Measurements from ENCODE around the gene HOXB5. TPM values are rescaled to one million over a fixed set of nuclear protein-coding genes. Genes with fewer than 3 reads are reported as not detected.

HOXB5 gene
- total RNA-seq, 4 donors from 2014 or later: 0.15 to 0.55 TPM; not detected in 2

DNA sequence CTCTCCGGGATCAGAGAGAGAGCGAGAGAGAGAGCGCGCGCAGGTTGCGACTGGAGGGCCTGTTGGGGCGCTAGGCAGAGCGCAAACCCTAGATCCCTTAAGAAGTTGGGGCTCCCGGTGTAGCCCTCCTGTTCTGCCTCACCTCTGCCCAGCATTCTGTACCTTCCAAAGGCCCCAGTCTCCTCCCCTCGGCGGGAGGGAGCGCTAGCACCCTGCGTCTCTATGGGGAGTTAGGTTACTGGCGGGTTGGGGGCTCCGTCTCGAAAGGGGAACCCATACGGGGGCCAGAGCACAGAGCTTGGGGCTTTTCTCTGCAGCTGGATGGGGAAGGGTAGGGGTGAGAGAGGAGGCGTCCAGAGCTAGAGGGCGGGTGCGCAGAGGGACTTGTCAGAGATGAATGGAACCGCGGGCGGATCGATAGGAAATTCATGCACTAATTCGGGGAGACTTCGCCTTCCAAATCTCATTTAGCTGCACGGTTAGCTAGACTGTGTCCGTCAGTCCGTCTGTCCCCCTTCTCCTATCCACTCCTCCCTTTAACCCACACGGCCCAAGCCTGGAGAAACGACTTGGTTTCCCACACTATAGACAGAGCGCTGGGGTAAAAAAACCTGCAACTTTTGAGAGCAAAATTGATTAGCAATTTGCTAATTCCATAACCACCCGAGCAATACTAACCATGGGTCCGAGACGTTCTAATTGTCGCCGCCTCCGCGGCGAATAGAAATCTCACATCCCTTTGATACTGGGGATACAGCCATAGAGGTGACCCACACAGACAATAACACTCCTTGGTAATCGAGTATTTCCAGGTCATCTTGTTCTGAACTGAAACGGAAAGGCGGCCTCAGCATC, 14.7 kb downstream of the HOXB5 start:
- intact Hi-C loops (cut with DNase I; ENCODE audit: low total_unique reads): no loop called here
- DNase-seq (ENCODE audit: low spot score in 2 of 2): no peak
- 21 to 27% methylated on average over 41 to 43 of the region's 43 CpGs for WGBS, 2 donors
- peak overlapping the region; percentile 31 for H3K4me3 ChIP-seq (ENCODE audit: low read depth, poor library complexity, severe bottlenecking)
- TF ChIP-seq, protein P1, sequence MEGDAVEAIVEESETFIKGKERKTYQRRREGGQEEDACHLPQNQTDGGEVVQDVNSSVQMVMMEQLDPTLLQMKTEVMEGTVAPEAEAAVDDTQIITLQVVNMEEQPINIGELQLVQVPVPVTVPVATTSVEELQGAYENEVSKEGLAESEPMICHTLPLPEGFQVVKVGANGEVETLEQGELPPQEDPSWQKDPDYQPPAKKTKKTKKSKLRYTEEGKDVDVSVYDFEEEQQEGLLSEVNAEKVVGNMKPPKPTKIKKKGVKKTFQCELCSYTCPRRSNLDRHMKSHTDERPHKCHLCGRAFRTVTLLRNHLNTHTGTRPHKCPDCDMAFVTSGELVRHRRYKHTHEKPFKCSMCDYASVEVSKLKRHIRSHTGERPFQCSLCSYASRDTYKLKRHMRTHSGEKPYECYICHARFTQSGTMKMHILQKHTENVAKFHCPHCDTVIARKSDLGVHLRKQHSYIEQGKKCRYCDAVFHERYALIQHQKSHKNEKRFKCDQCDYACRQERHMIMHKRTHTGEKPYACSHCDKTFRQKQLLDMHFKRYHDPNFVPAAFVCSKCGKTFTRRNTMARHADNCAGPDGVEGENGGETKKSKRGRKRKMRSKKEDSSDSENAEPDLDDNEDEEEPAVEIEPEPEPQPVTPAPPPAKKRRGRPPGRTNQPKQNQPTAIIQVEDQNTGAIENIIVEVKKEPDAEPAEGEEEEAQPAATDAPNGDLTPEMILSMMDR (IDR thresholded peaks at IDR 0.05): no peak
- TF ChIP-seq POLR2A (IDR thresholded peaks at IDR 0.05): no peak

DNA sequence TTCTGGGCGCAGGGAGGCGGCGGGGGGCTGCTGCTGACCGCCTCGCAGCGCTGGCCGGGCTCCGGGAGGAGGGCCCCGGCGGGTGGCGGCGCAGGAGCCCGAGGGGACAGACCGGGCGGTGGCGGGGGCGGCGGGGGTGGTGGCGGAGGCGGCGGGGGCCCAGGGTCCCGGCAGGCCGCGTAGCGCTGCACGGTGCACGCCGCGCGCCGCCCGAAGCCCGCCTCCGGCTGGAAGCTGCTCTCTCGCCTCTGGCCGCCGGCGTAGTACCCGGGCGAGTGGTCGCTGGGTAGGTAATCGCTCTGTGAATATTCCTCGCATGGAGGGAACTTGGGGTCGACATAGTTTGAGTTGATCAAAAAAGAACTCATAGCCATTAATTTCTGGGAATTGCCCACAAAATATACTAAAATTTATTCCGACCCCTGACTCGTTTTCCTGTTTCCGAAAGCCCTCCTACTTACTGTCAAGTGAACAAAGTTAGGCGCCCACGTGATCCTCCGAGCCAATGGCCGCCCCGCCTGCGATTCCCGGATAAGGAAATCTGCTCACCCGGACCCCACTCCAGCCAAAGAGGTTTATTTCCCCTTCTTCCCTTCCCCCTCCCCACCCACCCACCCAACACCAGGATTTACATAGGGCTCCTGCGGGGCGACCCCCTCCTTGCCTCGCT, 15.5 kb downstream of the HOXB5 start, which contains the start of gene HOXB4:
Gene HOXB4 (minus strand): TSS at position 405 of the 670 bp plus-strand sequence. CDS start 31 bp downstream, at position 374.
- peak within 1 kb of the TSS; percentile 31 for H3K4me3 ChIP-seq (ENCODE audit: low read depth, poor library complexity, severe bottlenecking)
- DNase-seq (ENCODE audit: low spot score in 2 of 2): peak; percentile 91 to 98
- intact Hi-C loops (cut with DNase I; ENCODE audit: low total_unique reads): no loop called here
- TF ChIP-seq, protein P1 (IDR thresholded peaks at IDR 0.05): no peak
- TF ChIP-seq POLR2A (IDR thresholded peaks at IDR 0.05): no peak
- WGBS, 2 donors: 0 to 1% methylated on average over 23 to 31 of the region's 58 CpGs

DNA sequence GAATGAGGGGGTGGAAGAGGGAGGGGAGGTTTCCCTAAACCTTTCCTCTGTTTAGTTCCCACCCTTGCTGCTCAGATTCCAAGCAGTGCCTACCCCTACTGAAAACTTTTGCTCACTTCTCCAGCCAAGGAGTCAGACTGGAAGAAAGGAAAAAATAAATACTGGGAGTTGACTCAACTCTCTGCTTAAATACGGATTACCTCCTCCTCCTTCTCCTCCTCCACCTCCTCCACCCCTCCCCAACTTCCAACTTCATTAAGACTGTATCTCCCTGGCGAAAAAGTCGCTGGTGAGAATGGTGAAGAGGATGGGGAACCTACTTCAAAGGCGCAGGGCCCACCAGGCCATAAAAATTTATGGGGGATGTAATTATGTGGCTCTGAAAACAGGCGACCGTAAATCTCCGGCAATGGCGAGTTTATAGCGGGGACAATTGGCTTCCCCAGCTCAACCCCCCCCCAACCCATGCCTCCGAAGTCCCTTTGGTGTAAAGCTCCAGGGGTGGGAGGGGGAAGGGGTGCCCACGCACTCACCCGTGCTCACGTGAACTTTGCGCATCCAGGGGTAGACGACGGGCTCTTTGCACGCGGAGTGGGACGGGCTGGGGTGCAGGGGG, 16.1 kb downstream of the HOXB5 start:
- 2 to 4% methylated on average over 16 to 19 of the region's 19 CpGs for WGBS, 2 donors
- intact Hi-C loops (cut with DNase I; ENCODE audit: low total_unique reads): no loop called here
- H3K4me3 ChIP-seq (ENCODE audit: low read depth, poor library complexity, severe bottlenecking): peak overlapping the region; percentile 29
- DNase-seq (ENCODE audit: low spot score in 2 of 2): no peak
- no peak for TF ChIP-seq POLR2A (IDR thresholded peaks at IDR 0.05)
- TF ChIP-seq, protein P1 (IDR thresholded peaks at IDR 0.05): no peak

DNA sequence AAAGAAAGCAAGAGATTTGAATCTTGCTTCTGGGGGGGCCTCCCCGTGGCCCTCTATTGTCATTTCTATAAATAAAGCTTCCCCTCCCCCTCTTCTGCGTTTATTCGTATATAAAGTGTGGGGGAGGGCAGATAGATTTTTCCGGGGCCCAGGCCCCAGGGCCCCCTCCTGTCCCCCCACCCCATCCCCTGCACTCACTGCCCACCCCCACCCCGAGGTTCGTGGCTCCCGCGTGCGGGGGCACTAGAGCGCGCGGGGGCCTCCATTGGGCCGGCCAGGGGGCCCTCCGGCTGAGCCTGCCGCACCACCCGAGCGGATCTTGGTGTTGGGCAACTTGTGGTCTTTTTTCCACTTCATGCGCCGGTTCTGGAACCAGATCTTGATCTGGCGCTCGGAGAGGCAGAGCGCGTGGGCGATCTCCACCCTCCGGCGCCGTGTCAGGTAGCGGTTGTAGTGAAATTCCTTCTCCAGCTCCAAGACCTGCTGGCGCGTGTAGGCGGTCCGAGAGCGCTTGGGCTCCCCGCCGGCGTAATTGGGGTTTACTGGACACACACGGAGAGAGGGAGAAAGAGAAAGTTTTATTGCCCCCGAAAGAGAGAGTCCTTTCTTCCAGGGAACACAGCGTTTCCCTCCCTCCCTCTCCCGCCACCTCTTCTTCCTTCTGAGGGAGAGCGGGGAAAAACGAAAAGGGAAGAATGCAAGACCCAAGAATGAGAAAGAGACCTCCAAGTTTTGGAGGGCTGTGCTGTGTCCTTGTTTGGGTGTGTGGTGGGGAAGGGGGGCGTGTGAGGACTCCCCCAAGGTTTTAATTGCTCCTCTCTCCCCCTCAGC, 16.9 kb downstream of the HOXB5 start:
- no peak overlapping the region for H3K4me3 ChIP-seq (ENCODE audit: low read depth, poor library complexity, severe bottlenecking)
- TF ChIP-seq, protein P1 (IDR thresholded peaks at IDR 0.05): no peak
- no peak for TF ChIP-seq POLR2A (IDR thresholded peaks at IDR 0.05)
- WGBS, 2 donors: 22 to 27% methylated on average over 33 to 34 of the region's 43 CpGs
- DNase-seq (ENCODE audit: low spot score in 2 of 2): peak in 1 of 2 donors; percentile 93
- intact Hi-C loops (cut with DNase I; ENCODE audit: low total_unique reads): no loop called here
